ENCODE results near the gene ALPK3. TPM values are rescaled to one million over a fixed set of nuclear protein-coding genes. Genes with fewer than 3 reads are reported as not detected.

The ALPK3 gene
- total and polyA plus RNA-seq, 2 experiments from 2014 or later, result 3.7 to 29.7 TPM

GRCh38 chr15:84795186-84795585, 22.0 kb upstream of the ALPK3 start:
- Mint-ChIP-seq H3K4me1 (no peaks in the 10 kb centered on the region), H3K36me3 (ENCODE audit: low read depth) (peaks cover 22% of the 10 kb centered on the region), H3K9me3 (no peaks in the 10 kb centered on the region; the same call in 2 of the 3 replicates), H3K27me3 (ENCODE audit: insufficient read depth, low read depth, poor library complexity) (no peaks in the 10 kb centered on the region), H3K4me3 (no peak overlapping the region), H3K27ac (no peak overlapping the region)
- no peaks in the 10 kb centered on the region for H3K4me1 ChIP-seq (ENCODE audit: insufficient read depth)
- H3K79me2 ChIP-seq (replicated peaks; ENCODE audit: insufficient read depth), result no peaks in the 10 kb centered on the region
- no peaks in the 10 kb centered on the region for H3K9me2 ChIP-seq (ENCODE audit: insufficient read depth)
- peaks cover 10% of the 10 kb centered on the region; the same call in 1 of the 2 replicates for H3K36me3 ChIP-seq (ENCODE audit: insufficient read depth)
- no peaks in the 10 kb centered on the region for H3K27me3 ChIP-seq (ENCODE audit: insufficient read depth)
- H4K20me1 ChIP-seq (replicated peaks; ENCODE audit: insufficient read depth), result peaks cover 3% of the 10 kb centered on the region; the same call in 1 of the 2 replicates
- no peak overlapping the region for H3K27ac ChIP-seq (ENCODE audit: low read depth)
- no peak for ATAC-seq
- no peak for TF ChIP-seq JUNB (IDR thresholded peaks at IDR 0.05; ENCODE audit: unreplicated experiment)
- no peak for TF ChIP-seq EZH2 (IDR thresholded peaks at IDR 0.05; ENCODE audit: low read depth, unreplicated experiment)
- TF ChIP-seq ZNF462 (CRISPR knock-in tag; IDR thresholded peaks at IDR 0.05), result no peak
- no peak for TF ChIP-seq EZH2phosphoT487 (IDR thresholded peaks at IDR 0.05; ENCODE audit: unreplicated experiment)
- TF ChIP-seq ZNF114 (CRISPR knock-in tag; IDR thresholded peaks at IDR 0.05), result no peak
- no peak for TF ChIP-seq POLR2AphosphoS5 (IDR thresholded peaks at IDR 0.05; ENCODE audit: low read depth)
- TF ChIP-seq REST (IDR thresholded peaks at IDR 0.05; ENCODE audit: unreplicated experiment), result no peak
- no peak for TF ChIP-seq STAT1 (IDR thresholded peaks at IDR 0.05; ENCODE audit: unreplicated experiment)
- no peak for TF ChIP-seq NANOG (IDR thresholded peaks at IDR 0.05; ENCODE audit: borderline replicate concordance)
- TF ChIP-seq CTCF (conservative IDR thresholded peaks at IDR 0.05; ENCODE audit: low read depth in 2 of 2), result no peak
- no peak for TF ChIP-seq CREB1 (CRISPR knock-in tag; IDR thresholded peaks at IDR 0.05; ENCODE audit: low read depth)
- TF ChIP-seq ETS1 (IDR thresholded peaks at IDR 0.05), result no peak
- TF ChIP-seq ZNF331 (CRISPR knock-in tag; IDR thresholded peaks at IDR 0.05; ENCODE audit: low read depth), result no peak
- no peaks in the 10 kb centered on the region; the same call in 1 of the 2 replicates for H3F3A ChIP-seq (replicated peaks; ENCODE audit: low read depth)
- DNase-seq (ENCODE audit: low spot score), result no peak
- H3K4me3 ChIP-seq, result no peak overlapping the region
- no peak overlapping the region for H2AFZ ChIP-seq
- H3K4me2 ChIP-seq, result no peak overlapping the region

Measured in GM23338 (cell line).